SU-DHL-6 (cell line): ENCODE data around the gene TRDN.

Experiments used
- H2AFZ ChIP-seq: fragments of 200-600 bp; sonication (generic); 2 replicates; pipeline ENCODE4 v1.6.1; 2014; ENCODE audit warnings: low read depth, mild to moderate bottlenecking, moderate library complexity, mixed read lengths, antibody characterized with exemption, low read length; ENCODE audit not compliant: severe bottlenecking
- H3F3A ChIP-seq: fragments of 200-600 bp; shearing (Covaris generic); 2 replicates; pipeline ENCODE4 v1.6.0; 2016; ENCODE audit warnings: antibody characterized with exemption, mild to moderate bottlenecking; ENCODE audit not compliant: insufficient read depth
- H3K27ac ChIP-seq: fragments of 200-600 bp; sonication (generic); 2 replicates; pipeline ENCODE4 v1.5.1; 2016; ENCODE audit warnings: low read depth, mild to moderate bottlenecking, low read length, moderate library complexity, mixed read lengths
- H3K27me3 ChIP-seq: fragments of 200-600 bp; sonication (generic), shearing (Covaris generic); 2 replicates; pipeline ENCODE4 v1.6.0; 2014; ENCODE audit warnings: mild to moderate bottlenecking, low read length
- H3K36me3 ChIP-seq: fragments of 200-600 bp; sonication (generic); 2 replicates; pipeline ENCODE4 v1.6.1; 2014; ENCODE audit warnings: mild to moderate bottlenecking, low read length, mixed read lengths
- H3K4me2 ChIP-seq: fragments of 300-600, 200-600 bp; shearing (Covaris generic), sonication (generic); 2 replicates; pipeline ENCODE4 v1.6.0; 2014; ENCODE audit warnings: low read length, low read depth, mild to moderate bottlenecking; ENCODE audit not compliant: poor library complexity, severe bottlenecking
- H3K4me3 ChIP-seq: fragments of 200-600 bp; sonication (generic); 2 replicates; pipeline ENCODE4 v1.5.1; 2014; ENCODE audit warnings: antibody characterized with exemption, low read length, mild to moderate bottlenecking, mixed read lengths; ENCODE audit not compliant: insufficient read depth, poor library complexity, severe bottlenecking
- H3K79me2 ChIP-seq: fragments of 200-600 bp; sonication (generic); 2 replicates; pipeline ENCODE4 v1.6.1; 2014; ENCODE audit warnings: mild to moderate bottlenecking, low read length, moderate library complexity; ENCODE audit not compliant: insufficient read depth
- H3K9ac ChIP-seq: fragments of 200-600 bp; sonication (generic); 2 replicates; pipeline ENCODE4 v1.7.0; 2014; ENCODE audit warnings: mild to moderate bottlenecking, low read length
- H3K9me2 ChIP-seq: fragments of 200-600 bp; sonication (generic); replicated peaks from 2 replicates; pipeline ENCODE4 v1.6.1; 2014; ENCODE audit warnings: low read length; ENCODE audit not compliant: insufficient read depth
- H3K9me3 ChIP-seq: fragments of 200-600 bp; sonication (generic); 2 replicates; pipeline ENCODE4 v1.6.1; 2014; ENCODE audit warnings: low read length, mixed read lengths; ENCODE audit not compliant: insufficient read depth
- H4K20me1 ChIP-seq: fragments of 200-600 bp; sonication (generic); 2 replicates; pipeline ENCODE4 v1.6.1; 2014; ENCODE audit warnings: low read depth, mild to moderate bottlenecking, antibody characterized with exemption, low read length, moderate library complexity, mixed read lengths
- CTCF ChIP-seq: fragments of 200-600 bp; sonication (generic); IDR thresholded peaks from one replicate; pipeline ENCODE4 v1.5.1; 2017; ENCODE audit warnings: antibody characterized with exemption, mild to moderate bottlenecking, low read length, moderate library complexity; ENCODE audit not compliant: insufficient read depth, poor library complexity, severe bottlenecking
- EZH2phosphoT487 ChIP-seq: fragments of 200-600 bp; sonication (generic), shearing (Covaris generic); conservative IDR thresholded peaks from 2 replicates; pipeline ENCODE4 v1.6.1; 2018; ENCODE audit warnings: mild to moderate bottlenecking, antibody characterized with exemption, low read length, moderate library complexity, mixed read lengths

TRDN gene

GRCh38 chr6:123648723-123649122 lies 12.0 kb upstream of the TRDN start:
- H3K36me3 ChIP-seq = no peaks in the 10 kb centered on the region

GRCh38 chr6:123648020-123648580 lies 11.3 kb upstream of the TRDN start:
- no peaks in the 10 kb centered on the region for H3K79me2 ChIP-seq
- TF ChIP-seq CTCF (no peak), EZH2phosphoT487 (no peak)
- no peaks in the 10 kb centered on the region for H3K9me2 ChIP-seq
- H3K4me2 ChIP-seq = no peak overlapping the region
- H3K9me3 ChIP-seq = no peaks in the 10 kb centered on the region
- no peaks in the 10 kb centered on the region for H3K27me3 ChIP-seq
- H2AFZ ChIP-seq = no peak overlapping the region
- H3F3A ChIP-seq = no peaks in the 10 kb centered on the region
- no peak overlapping the region for H3K9ac ChIP-seq
- H3K4me3 ChIP-seq = no peak overlapping the region
- H3K36me3 ChIP-seq = no peaks in the 10 kb centered on the region
- H3K27ac ChIP-seq = no peak overlapping the region
- H4K20me1 ChIP-seq = no peaks in the 10 kb centered on the region

More at GRCh38 chr6:123648723-123649122, 12.0 kb upstream of the TRDN start:
- H3K9me2 ChIP-seq = no peaks in the 10 kb centered on the region
- no peaks in the 10 kb centered on the region for H3K79me2 ChIP-seq
- no peak overlapping the region for H3K4me2 ChIP-seq
- H3K4me3 ChIP-seq = no peak overlapping the region
- no peak overlapping the region for H2AFZ ChIP-seq
- no peak overlapping the region for H3K27ac ChIP-seq
- no peaks in the 10 kb centered on the region for H3K9me3 ChIP-seq
- H3K9ac ChIP-seq = no peak overlapping the region
- H4K20me1 ChIP-seq = no peaks in the 10 kb centered on the region
- no peaks in the 10 kb centered on the region for H3K27me3 ChIP-seq
- TF ChIP-seq CTCF (no peak), EZH2phosphoT487 (no peak)
- H3F3A ChIP-seq = no peaks in the 10 kb centered on the region

GRCh38 chr6:123641497-123641896 lies 4.7 kb upstream of the TRDN start:
- no peaks in the 10 kb centered on the region for H3K9me2 ChIP-seq
- H3K79me2 ChIP-seq = no peaks in the 10 kb centered on the region
- no peak overlapping the region for H3K27ac ChIP-seq
- H3K9me3 ChIP-seq = no peaks in the 10 kb centered on the region
- no peak overlapping the region for H2AFZ ChIP-seq
- H3K4me3 ChIP-seq = no peak overlapping the region
- TF ChIP-seq EZH2phosphoT487 (no peak), CTCF (no peak)
- no peaks in the 10 kb centered on the region for H4K20me1 ChIP-seq
- no peaks in the 10 kb centered on the region for H3K27me3 ChIP-seq
- H3K9ac ChIP-seq = no peak overlapping the region
- no peak overlapping the region for H3K4me2 ChIP-seq
- no peaks in the 10 kb centered on the region for H3K36me3 ChIP-seq
- no peaks in the 10 kb centered on the region for H3F3A ChIP-seq
